Tibial artery (tissue), 4 donors: ENCODE results near the gene CELF5.
"Not testable (repeated sequence)": the region's sequence is repeated elsewhere in the genome, so short reads cannot be mapped to it uniquely, and the experiment has no call there.

Source experiments
- DNase-seq, 2 donors: peaks; one replicate each; pipeline ENCODE4 v3.0.0-alpha.2; 2019
- H3K27ac ChIP-seq, 2 donors: fragments of 200-600 bp; sonication (generic) in 1 of 2; 1 replicate in 1 of 2; 2 replicates in 1 of 2; pipeline ENCODE4 v1.5.1; 2018 to 2019; ENCODE audit warnings: mild to moderate bottlenecking in 1 of 2
- H3K27me3 ChIP-seq, 2 donors: fragments of 200-600 bp; sonication (generic) in 1 of 2; one replicate each; pipeline versions ENCODE4 v1.5.1 to v1.6.0; 2016 to 2019
- H3K36me3 ChIP-seq, 3 donors: fragments of 200-600 bp; sonication (generic) in 2 of 3; one replicate each; pipeline ENCODE4 v1.5.1; 2016 to 2019; ENCODE audit warnings: mild to moderate bottlenecking in 2 of 3
- H3K4me1 ChIP-seq, 4 donors: fragments of 200-600 bp; sonication (generic) in 2 of 4; 1 replicate in 3 of 4; 2 replicates in 1 of 4; pipeline ENCODE4 v1.5.1; 2016 to 2019
- H3K4me3 ChIP-seq, 2 donors: fragments of 200-600 bp; sonication (generic) in 1 of 2; 1 replicate in 1 of 2; 2 replicates in 1 of 2; pipeline ENCODE4 v1.5.1; 2018 to 2019; ENCODE audit warnings: mild to moderate bottlenecking in 2 of 2
- H3K9me3 ChIP-seq, 3 donors: fragments of 200-600 bp; sonication (generic) in 1 of 3; one replicate each; pipeline ENCODE4 v1.5.1; 2016 to 2019
- CTCF ChIP-seq, 2 experiments: fragments of 200-600 bp in 1 of 2; fragments of 450-650 bp in 1 of 2; IDR thresholded peaks; one replicate each; pipeline ENCODE4 v1.5.1; 2017 to 2019; ENCODE audit warnings: antibody characterized with exemption in 2 of 2, mild to moderate bottlenecking in 1 of 2, moderate library complexity in 1 of 2
- intact Hi-C: fragments of 100-400 bp; cut with DNase I; formaldehyde crosslinking; loops from one replicate; pipeline ENCODE4 v1.15.0; 2023; ENCODE audit warnings: low total_unique reads

CELF5 gene

DNA sequence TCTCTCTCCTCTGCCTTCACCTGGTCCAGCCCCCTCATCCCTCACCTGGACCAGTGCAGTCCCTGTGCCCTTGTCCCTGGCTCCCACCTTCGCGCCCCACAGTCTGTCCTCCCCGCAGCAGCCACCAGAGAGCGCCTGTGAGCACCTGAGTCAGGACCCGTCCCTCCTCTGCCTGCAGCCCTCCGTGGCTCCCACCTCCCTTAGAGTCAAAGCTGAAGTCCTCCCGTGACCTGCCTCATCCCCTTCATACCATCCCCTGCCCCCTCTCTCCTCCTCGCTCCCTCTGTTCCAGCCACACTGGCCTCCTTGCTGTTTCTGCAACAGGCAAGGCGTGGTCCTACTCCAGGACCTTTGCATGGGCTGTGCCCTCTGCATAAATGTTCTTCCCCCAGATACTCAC lies 10.3 kb downstream of the CELF5 start:
- no peak for TF ChIP-seq CTCF (IDR thresholded peaks at IDR 0.05)
- Histone ChIP-seq H3K4me1 (no peaks in the 10 kb centered on the region), H3K27ac (no peak overlapping the region), H3K27me3 (peaks cover 0 to 30% of the 10 kb centered on the region in 2 donors), H3K9me3 (no peaks in the 10 kb centered on the region), H3K4me3 (no peak overlapping the region), H3K36me3 (no peaks in the 10 kb centered on the region)
- DNase-seq, result no peak
- intact Hi-C loops, result no loop called here

DNA sequence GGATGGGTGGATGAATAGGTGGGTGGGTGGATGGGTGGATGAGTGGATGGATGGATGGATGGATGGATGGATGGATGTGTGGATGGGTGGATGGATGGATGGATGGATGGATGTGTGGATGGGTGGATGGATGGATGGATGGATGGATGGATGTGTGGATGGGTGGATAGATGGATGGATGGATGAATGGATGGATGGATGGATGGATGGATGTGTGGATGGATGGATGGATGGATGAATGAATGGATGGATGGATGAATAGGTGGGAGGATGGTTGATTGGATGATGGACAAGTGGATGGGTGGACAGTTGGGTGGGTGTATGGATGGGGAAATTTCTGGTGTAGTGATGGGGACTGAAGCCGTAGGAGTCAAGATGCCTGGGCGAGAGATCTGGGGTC lies 11.1 kb downstream of the CELF5 start:
- DNase-seq, H3K4me3 ChIP-seq, intact Hi-C loops: not testable (repeated sequence)

GRCh38 chr19:3236272-3236671 lies 11.8 kb downstream of the CELF5 start:
- H3K9me3 ChIP-seq, result no peaks in the 10 kb centered on the region
- no peak for TF ChIP-seq CTCF (IDR thresholded peaks at IDR 0.05)
- DNase-seq, result no peak
- intact Hi-C loops, result no loop called here
- no peak overlapping the region for H3K27ac ChIP-seq
- H3K36me3 ChIP-seq, result no peaks in the 10 kb centered on the region
- H3K4me1 ChIP-seq, result no peaks in the 10 kb centered on the region
- no peak overlapping the region for H3K4me3 ChIP-seq
- peaks cover 0 to 23% of the 10 kb centered on the region in 2 donors for H3K27me3 ChIP-seq

More for the DNA sequence above, 11.1 kb downstream of the CELF5 start:
- not testable (repeated sequence) for H3K27ac ChIP-seq, H3K9me3 ChIP-seq, H3K36me3 ChIP-seq, H3K4me1 ChIP-seq
- H3K27me3 ChIP-seq, result peaks cover 0 to 24% of the 10 kb centered on the region in 2 donors

- Histone ChIP-seq H3K9me3 (no peaks in the 10 kb centered on the region), H3K4me1 (no peaks in the 10 kb centered on the region), H3K27me3 (peaks cover 0 to 29% of the 10 kb centered on the region in 2 donors), H3K4me3 (no peak overlapping the region), H3K27ac (no peak overlapping the region), H3K36me3 (no peaks in the 10 kb centered on the region)
- no peak for TF ChIP-seq CTCF (IDR thresholded peaks at IDR 0.05)
- no peak for DNase-seq
- intact Hi-C loops, result no loop called here
Measured at GRCh38 chr19:3238066-3238561, 13.7 kb downstream of the CELF5 start.

DNA sequence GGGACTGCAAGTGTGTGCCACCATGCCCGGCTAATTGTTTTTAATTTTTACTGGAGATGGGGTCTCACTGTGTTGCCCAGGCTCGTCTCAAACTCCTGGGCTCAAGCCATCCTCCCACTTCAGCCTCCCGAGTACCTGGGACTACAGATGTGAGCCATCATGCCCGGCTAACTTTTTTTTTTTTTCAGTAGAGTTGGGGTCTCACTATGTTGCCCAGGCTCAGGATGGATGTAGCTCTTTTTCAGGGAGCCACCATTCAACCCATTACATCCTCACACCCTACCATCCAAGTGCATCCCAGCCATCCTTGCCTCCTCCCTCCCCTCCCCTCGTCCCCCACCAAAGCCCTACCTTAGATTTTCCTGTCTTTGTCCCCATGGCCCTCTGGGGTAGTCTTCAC lies 14.9 kb downstream of the CELF5 start:
- no peaks in the 10 kb centered on the region for H3K36me3 ChIP-seq
- TF ChIP-seq CTCF (IDR thresholded peaks at IDR 0.05), result no peak

DNA sequence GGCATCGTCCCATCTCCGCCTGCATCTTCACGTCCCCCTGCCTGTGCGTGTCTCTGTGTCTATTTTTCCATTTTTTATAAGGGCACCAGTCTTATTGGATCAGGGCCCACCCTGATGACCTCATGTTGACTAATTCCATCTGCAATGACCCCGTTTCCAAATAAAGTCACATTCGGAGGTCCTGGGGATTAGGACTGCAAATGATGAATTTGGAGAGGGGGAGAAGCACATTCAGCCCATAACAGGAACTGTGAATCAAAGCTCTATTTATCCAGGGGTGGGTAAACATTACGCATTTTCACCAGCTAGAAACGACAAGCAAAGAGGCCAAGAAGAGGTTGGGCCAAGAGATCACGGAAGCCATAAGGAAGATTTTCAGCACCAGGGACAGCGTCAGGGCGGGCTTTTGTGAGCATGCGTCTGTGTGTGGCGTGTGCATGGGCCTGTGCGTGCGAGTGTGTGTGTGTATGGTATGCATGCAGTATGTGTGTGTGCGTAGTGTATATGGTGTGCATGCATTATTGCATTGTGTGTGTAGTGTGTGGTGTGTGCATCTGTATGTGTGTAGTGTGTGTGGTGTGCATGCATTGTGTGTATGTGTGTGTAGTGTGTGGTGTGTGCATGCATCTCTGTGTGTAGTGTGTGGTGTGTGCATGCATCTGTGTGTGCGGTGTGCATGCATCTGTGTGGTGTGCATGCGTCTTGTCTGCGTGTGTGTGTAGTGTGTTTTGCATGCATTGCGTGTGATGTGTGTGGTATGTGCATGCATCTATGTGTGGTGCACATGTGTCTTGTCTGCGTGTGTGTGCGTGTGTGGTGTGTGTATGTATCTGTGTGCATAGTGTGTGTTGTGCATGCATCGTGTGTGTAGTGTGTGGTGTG lies 19.6 kb downstream of the CELF5 start:
- Histone ChIP-seq H3K9me3 (no peaks in the 10 kb centered on the region), H3K4me1 (no peaks in the 10 kb centered on the region), H3K4me3 (no peak overlapping the region), H3K27me3 (peaks cover 0 to 47% of the 10 kb centered on the region in 2 donors), H3K36me3 (no peaks in the 10 kb centered on the region), H3K27ac (no peak overlapping the region)
- TF ChIP-seq CTCF (IDR thresholded peaks at IDR 0.05), result no peak
- no peak for DNase-seq
- intact Hi-C loops, result no loop called here

More for the DNA sequence above, 14.9 kb downstream of the CELF5 start:
- Histone ChIP-seq H3K27me3 (peaks cover 0 to 27% of the 10 kb centered on the region in 2 donors), H3K9me3 (no peaks in the 10 kb centered on the region), H3K27ac (no peak overlapping the region), H3K4me3 (no peak overlapping the region), H3K4me1 (no peaks in the 10 kb centered on the region)
- DNase-seq, result no peak
- intact Hi-C loops, result no loop called here
